Progenitor cell of endocrine pancreas (in vitro differentiated cells): ENCODE data around the gene PDZD8. TPM values are rescaled to one million over a fixed set of nuclear protein-coding genes. Genes with fewer than 3 reads are reported as not detected.

Experiments
- DNase-seq: peaks from one replicate; pipeline ENCODE4 v3.0.0; 2021; ENCODE audit warnings: low spot score; ENCODE audit not compliant: unreplicated experiment
- H3K27ac Mint-ChIP-seq: 2 replicates; pipeline ENCODE4 v1.8.0; 2021; ENCODE audit warnings: mild to moderate bottlenecking, moderate library complexity, mixed read lengths
- H3K27me3 Mint-ChIP-seq: 2 replicates; pipeline ENCODE4 v1.8.0; 2021; ENCODE audit warnings: mixed read lengths
- H3K36me3 Mint-ChIP-seq: 2 replicates; pipeline ENCODE4 v1.8.0; 2022; ENCODE audit warnings: mixed read lengths; ENCODE audit not compliant: insufficient read depth
- H3K4me1 Mint-ChIP-seq: 2 replicates; pipeline ENCODE4 v1.8.0; 2021; ENCODE audit warnings: low read depth, mixed read lengths
- H3K4me3 Mint-ChIP-seq: 2 replicates; pipeline ENCODE4 v1.8.0; 2021; ENCODE audit warnings: low read depth, mild to moderate bottlenecking, moderate library complexity, mixed read lengths
- H3K9me3 Mint-ChIP-seq: 2 replicates; pipeline ENCODE4 v1.8.0; 2021; ENCODE audit warnings: low read depth, mixed read lengths
- CTCF ChIP-seq: fragments of 200-600 bp; sonication (generic); IDR thresholded peaks from one replicate; pipeline ENCODE4 v1.5.0; 2021; ENCODE audit warnings: antibody characterized with exemption, mild to moderate bottlenecking; ENCODE audit not compliant: unreplicated experiment
- total RNA-seq: library from RNA; stranded (reverse); gene quantifications from 2 replicates; pipeline ENCODE4 v1.2.1, GENCODE V29; 2021

PDZD8 gene
- total RNA-seq, 1 donor from 2014 or later: 28.6 TPM

- Mint-ChIP-seq H3K9me3 (no peaks in the 10 kb centered on the region), H3K4me3 (no peak overlapping the region), H3K27ac (no peak overlapping the region), H3K36me3 (peaks cover 2% of the 10 kb centered on the region), H3K4me1 (peaks cover 57% of the 10 kb centered on the region), H3K27me3 (no peaks in the 10 kb centered on the region)
- no peak for TF ChIP-seq CTCF
- DNase-seq: no peak
Measured at GRCh38 chr10:117362313-117362712, 12.9 kb downstream of the PDZD8 start.

- no peak for TF ChIP-seq CTCF
- Mint-ChIP-seq H3K27me3 (no peaks in the 10 kb centered on the region), H3K9me3 (no peaks in the 10 kb centered on the region), H3K4me1 (peaks cover 50% of the 10 kb centered on the region), H3K36me3 (peaks cover 2% of the 10 kb centered on the region), H3K4me3 (peak overlapping the region; percentile 36), H3K27ac (peak overlapping the region; percentile 89)
- DNase-seq: no peak
Measured at GRCh38 chr10:117360994-117361667, 14.1 kb downstream of the PDZD8 start.

GRCh38 chr10:117360016-117360415, 15.2 kb downstream of the PDZD8 start:
- no peak for DNase-seq
- Mint-ChIP-seq H3K9me3 (no peaks in the 10 kb centered on the region), H3K27ac (no peak overlapping the region), H3K27me3 (no peaks in the 10 kb centered on the region), H3K4me3 (no peak overlapping the region), H3K36me3 (peaks cover 2% of the 10 kb centered on the region), H3K4me1 (peaks cover 45% of the 10 kb centered on the region)
- TF ChIP-seq CTCF: no peak

GRCh38 chr10:117355072-117355471, 20.2 kb downstream of the PDZD8 start:
- Mint-ChIP-seq H3K4me3 (no peak overlapping the region), H3K4me1 (peaks cover 29% of the 10 kb centered on the region), H3K9me3 (no peaks in the 10 kb centered on the region), H3K27ac (no peak overlapping the region), H3K27me3 (no peaks in the 10 kb centered on the region), H3K36me3 (peaks cover 2% of the 10 kb centered on the region)
- no peak for TF ChIP-seq CTCF
- no peak for DNase-seq

GRCh38 chr10:117353684-117354083, 21.6 kb downstream of the PDZD8 start:
- Mint-ChIP-seq H3K27me3 (no peaks in the 10 kb centered on the region), H3K9me3 (no peaks in the 10 kb centered on the region), H3K36me3 (peaks cover 2% of the 10 kb centered on the region), H3K4me1 (peaks cover 27% of the 10 kb centered on the region), H3K27ac (no peak overlapping the region), H3K4me3 (no peak overlapping the region)
- TF ChIP-seq CTCF: no peak
- no peak for DNase-seq
